ENCODE data around the gene ARHGEF9. TPM values are rescaled to one million over a fixed set of nuclear protein-coding genes. Genes with fewer than 3 reads are reported as not detected.

Gene ARHGEF9
- total and polyA plus RNA-seq, 2 of the 8 experiments (the other 6 are each of a cell fraction or from before 2014, with no cell fraction given), result 28.7 to 31.8 TPM

DNA sequence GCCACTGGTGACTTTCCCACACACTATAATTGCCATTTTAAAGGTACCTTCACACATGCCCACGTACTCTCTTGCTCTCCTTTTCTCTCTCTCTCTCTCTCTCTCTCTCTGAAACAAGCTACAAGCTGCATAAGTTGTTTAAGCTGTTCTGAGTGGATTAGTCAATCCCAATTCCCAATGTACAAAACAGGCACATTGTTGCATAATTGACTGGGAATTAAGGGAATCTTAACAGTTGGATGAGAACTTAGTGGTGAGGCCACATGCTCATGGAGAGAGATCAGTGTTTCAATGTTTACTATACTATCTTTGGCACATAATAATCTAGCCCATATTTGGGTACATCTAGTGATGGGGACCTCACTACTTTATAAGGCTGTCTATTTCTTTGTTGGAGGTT lies 123.3 kb downstream of the ARHGEF9 start:
- Histone ChIP-seq H3K14ac (ENCODE audit: insufficient read length) (no peak overlapping the region), H3K27ac (ENCODE audit: low read depth, low read length) (no peak overlapping the region), H3K4me2 (ENCODE audit: insufficient read depth in 1 of 2, low read depth in 2 of 2, low read length in 2 of 2) (no peak overlapping the region), H2AK5ac (ENCODE audit: low read depth, low read length) (no peak overlapping the region), H2BK120ac (replicated peaks; ENCODE audit: low read depth, low read length) (no peak overlapping the region), H4K5ac (ENCODE audit: insufficient read length, low read depth, low read length) (no peak overlapping the region), H3K23ac (ENCODE audit: insufficient read length) (no peak overlapping the region), H3K79me1 (ENCODE audit: low read depth, low read length) (no peaks in the 10 kb centered on the region), H4K8ac (ENCODE audit: extremely low read depth, insufficient read depth, low read length) (no peak overlapping the region), H3K4me3 (ENCODE audit: extremely low read depth in 1 of 4, insufficient read depth in 2 of 4, low read depth in 3 of 4, low read length in 4 of 4) (no peak overlapping the region), H3K27me3 (replicated peaks in 1 of 4; ENCODE audit: control insufficient read depth in 3 of 4, extremely low read depth in 1 of 4, insufficient read depth in 3 of 4, low read length in 3 of 4) (no peaks in the 10 kb centered on the region), H2BK15ac (ENCODE audit: low read length) (no peak overlapping the region), H2AFZ (ENCODE audit: low read length) (no peak overlapping the region), H3K9ac (replicated peaks in 1 of 4; ENCODE audit: extremely low read depth in 1 of 4, low read depth in 3 of 4, low read length in 3 of 4) (no peak overlapping the region), H2BK12ac (ENCODE audit: low read depth, low read length) (no peak overlapping the region), H3K79me2 (ENCODE audit: control insufficient read depth in 1 of 2, insufficient read depth in 2 of 2, low read length in 2 of 2) (no peaks in the 10 kb centered on the region), H3K23me2 (ENCODE audit: low read depth, low read length) (no peaks in the 10 kb centered on the region), H2BK5ac (ENCODE audit: low read depth, low read length) (no peak overlapping the region), H4K20me1 (replicated peaks in 1 of 2; ENCODE audit: control insufficient read depth in 1 of 2, insufficient read depth in 2 of 2, low read length in 2 of 2) (no peaks in the 10 kb centered on the region), H3K18ac (ENCODE audit: extremely low read depth, low read length) (no peak overlapping the region), H3K56ac (replicated peaks; ENCODE audit: insufficient read length, low read depth, low read length) (no peak overlapping the region), H3K36me3 (ENCODE audit: control insufficient read depth in 2 of 4, insufficient read depth in 4 of 4, low read length in 3 of 4) (peaks cover 0 to 15% (median 4%) of the 10 kb centered on the region in 4 experiments; a peak in 2 of 8 replicates), H3K4ac (replicated peaks; ENCODE audit: insufficient read length, low read depth, low read length) (no peak overlapping the region), H4K91ac (replicated peaks; ENCODE audit: insufficient read length, low read length) (no peak overlapping the region), H2BK20ac (ENCODE audit: low read length) (no peak overlapping the region), H3K9me3 (ENCODE audit: insufficient read depth in 2 of 2, low read depth in 1 of 2, low read length in 1 of 2) (no peaks in the 10 kb centered on the region), H3K4me1 (replicated peaks in 1 of 4; ENCODE audit: control insufficient read depth in 3 of 4, insufficient read depth in 4 of 4, low read length in 3 of 4) (no peaks in the 10 kb centered on the region)
- FAIRE-seq (no peak), DNase-seq (ENCODE audit: low read depth in 1 of 2, low spot score in 2 of 2) (no peak)
- TF ChIP-seq GTF2F1 (IDR thresholded peaks at IDR 0.05; ENCODE audit: borderline replicate concordance, low read depth, low read length) (no peak), TCF12 (IDR thresholded peaks at IDR 0.05; ENCODE audit: low read depth, low read length) (no peak), RNF2 (IDR thresholded peaks at IDR 0.05; ENCODE audit: borderline replicate concordance, low read depth, low read length, missing control alignments, poor library complexity, severe bottlenecking) (no peak)
- no CpG with 5 or more reads among the region's 1 CpG for WGBS, 2 experiments (ENCODE audit: extremely low coverage in 1 of 2, insufficient coverage in 1 of 2, insufficient read length in 1 of 2, insufficient replicate concordance in 2 of 2, low coverage in 1 of 2, low lambda C conversion rate in 2 of 2, missing lambda C conversion rate in 1 of 2)
- ChIA-PET POLR2A (ENCODE audit: partially characterized antibody) (no interaction called here), CTCF (ENCODE audit: partially characterized antibody) (no interaction called here)
